Frontal cortex (tissue), 4 donors: ENCODE results near the gene BRMS1L. TPM values are rescaled to one million over a fixed set of nuclear protein-coding genes. Genes with fewer than 3 reads are reported as not detected.
"Not testable (repeated sequence)": the region's sequence is repeated elsewhere in the genome, so short reads cannot be mapped to it uniquely, and the experiment has no call there.

Experiments used
- DNase-seq, 2 donors: peaks; one replicate each; pipeline ENCODE4 v3.0.0; 2012; ENCODE audit warnings: low spot score in 2 of 2
- FAIRE-seq: peaks from 2 replicates; lab custom pipeline; 2012; peaks lifted over from hg19 to GRCh38; lab: Jason Lieb, UNC
- total RNA-seq: library from RNA; depleted of rRNA; stranded (reverse); fragments of >200 nt; gene quantifications from one replicate; pipeline ENCODE4 v1.2.3, GENCODE V29; 2014
- donor health status: control.
- donor health status: control.
- donor health status: control.

The BRMS1L gene, protein sequence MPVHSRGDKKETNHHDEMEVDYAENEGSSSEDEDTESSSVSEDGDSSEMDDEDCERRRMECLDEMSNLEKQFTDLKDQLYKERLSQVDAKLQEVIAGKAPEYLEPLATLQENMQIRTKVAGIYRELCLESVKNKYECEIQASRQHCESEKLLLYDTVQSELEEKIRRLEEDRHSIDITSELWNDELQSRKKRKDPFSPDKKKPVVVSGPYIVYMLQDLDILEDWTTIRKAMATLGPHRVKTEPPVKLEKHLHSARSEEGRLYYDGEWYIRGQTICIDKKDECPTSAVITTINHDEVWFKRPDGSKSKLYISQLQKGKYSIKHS
- total RNA-seq, result 17.9 TPM

DNA sequence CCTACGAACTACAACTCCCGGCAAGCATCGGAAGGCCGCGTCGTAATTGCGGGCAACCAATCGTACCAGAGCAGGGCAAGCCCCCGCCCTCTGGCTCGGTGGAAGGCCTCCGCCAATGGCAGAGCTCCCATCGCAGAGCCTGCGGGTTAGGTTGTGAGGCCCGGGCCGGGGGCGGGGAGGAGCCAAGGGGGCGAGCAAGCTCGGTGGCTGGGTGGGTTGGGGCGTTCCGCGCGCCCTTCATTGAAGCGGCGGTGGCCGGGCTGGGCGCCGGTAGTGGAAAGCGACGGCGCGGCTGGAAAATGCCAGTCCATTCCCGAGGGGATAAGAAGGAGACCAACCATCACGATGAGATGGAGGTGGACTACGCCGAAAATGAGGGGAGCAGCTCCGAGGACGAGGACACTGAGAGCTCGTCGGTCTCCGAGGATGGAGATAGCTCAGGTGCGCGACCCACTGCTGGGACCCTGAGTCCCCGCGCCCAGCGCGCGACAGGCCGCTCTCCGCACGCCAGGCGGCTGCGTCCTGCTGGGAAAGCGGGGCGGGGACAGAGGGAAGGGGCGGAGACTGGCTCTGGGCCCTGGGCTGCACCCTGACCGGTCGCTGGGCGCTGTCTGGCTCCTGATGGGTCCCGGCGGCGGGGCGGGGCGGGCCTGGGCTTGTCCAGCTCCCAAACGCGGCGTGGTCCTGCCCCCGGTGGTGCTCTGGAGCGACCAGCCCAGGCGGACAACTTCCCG lies at the start of gene BRMS1L:
Gene BRMS1L, plus strand, starts transcription at position 121 of the 734 bp plus-strand sequence. Its CDS starts 179 bp downstream, at position 300.
- FAIRE-seq, result no peak
- peak; percentile 96 to 98 for DNase-seq

DNA sequence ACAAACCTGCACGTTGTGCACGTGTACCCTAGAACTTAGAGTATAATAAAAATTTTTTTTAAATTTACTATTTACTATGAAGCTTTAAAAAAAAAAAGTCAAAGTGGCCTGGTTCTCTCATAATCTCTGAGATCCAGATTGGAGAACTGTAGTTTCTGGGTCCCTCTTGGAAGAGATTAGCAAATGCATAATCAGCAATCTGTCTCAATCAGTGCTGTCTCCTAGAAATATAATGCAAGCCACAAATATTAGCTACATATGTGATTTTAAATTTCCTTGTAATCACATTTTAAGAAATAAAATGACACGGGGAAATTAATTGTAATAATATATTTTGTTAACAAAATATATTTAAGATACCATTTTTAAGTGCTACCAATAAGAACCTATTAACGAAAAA lies 49.3 kb upstream of the BRMS1L start:
- DNase-seq (no peak), FAIRE-seq (peak; percentile 21)

DNA sequence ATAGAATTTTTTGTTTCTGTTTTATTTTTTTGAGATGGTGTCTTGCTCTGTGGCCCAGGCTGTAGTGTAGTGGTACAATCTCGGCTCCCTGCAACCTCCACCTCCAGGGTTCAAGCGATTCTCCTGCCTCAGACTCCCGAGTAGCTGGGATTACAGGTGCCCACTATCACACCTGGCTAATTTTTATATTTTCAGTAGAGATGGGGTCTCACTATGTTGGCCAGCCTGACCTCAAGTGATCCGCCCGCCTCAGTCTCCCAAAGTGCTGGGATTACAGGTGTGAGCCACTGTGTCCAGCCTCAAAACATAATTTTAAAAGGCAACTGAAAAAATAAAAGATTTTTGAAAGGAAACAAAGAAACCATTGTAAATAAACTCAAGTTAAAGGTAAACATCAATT lies 48.6 kb upstream of the BRMS1L start:
- not testable (repeated sequence) for DNase-seq, FAIRE-seq

DNA sequence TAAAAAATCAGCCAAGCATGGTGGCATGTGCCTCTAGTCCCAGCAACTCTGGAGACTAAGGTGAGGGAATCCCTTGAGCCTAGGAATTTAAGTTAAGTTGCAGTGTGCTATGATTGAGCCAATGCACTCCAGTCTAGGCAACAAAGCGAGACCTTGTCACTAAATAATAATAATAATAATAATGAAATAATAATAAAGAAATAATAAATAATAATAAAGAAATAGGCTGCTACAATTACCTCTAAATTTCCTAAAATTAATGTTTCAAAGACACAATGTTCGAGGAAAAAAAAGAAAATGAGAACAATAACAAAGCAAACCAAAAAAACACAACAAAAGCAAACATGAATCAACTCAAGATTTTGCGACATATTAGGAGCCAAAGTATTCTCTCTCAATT lies 46.8 kb upstream of the BRMS1L start:
- no peak for DNase-seq
- no peak for FAIRE-seq

DNA sequence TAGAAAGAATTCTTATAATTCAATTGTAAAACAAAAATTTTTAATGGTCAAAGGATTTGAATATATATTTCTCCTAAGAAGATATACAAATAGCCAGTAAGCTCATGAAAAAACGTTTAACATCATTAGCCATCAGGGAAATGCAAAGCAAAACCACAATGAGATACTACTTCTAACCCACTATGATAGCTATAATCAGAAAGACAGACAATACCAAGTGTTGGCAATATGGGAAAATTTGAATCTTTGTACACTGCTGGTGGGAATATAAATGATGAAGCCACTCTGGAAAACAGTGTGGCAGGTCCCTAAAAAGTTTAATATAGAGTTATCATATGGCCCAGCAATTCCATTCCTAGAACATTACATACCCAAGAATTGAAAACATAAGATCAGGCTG lies 42.4 kb upstream of the BRMS1L start:
- no peak for FAIRE-seq
- no peak for DNase-seq

DNA sequence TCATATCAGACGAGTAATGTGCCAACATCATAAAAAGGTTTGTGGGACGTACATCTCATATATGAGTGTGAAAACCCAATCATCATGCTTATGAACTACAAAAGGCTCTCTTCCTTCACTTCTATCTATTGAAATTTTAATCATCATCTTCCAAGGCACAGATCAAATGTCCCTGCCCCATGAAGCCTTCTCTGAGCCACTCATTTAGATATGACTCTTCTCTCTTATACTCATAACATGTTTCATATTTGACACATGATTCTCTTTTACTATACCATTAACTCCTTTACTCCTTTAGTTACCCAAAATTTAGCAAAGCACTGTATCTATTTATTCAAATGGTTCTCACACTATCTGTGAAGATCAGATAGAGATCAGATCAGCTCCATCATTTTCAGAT lies 39.3 kb upstream of the BRMS1L start:
- DNase-seq, result no peak
- no peak for FAIRE-seq

DNA sequence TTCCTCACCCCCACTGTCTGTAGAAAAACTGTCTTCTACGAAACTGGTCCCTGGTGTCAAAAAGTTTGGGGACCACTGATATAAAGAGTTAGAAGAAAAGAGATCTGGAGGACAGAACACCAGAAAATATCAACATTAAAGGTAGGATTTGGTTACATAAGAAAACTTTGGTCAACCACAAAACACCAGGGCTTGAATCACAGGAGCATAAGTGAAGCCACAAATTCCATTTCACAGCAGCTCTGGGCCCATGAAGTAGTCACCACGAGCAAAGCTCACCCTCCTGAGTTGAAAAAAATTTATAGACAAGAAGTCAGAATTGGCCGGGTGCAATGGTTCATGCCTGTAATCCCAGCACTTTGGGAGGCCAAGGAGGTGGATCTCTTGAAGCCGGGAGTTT lies 36.5 kb upstream of the BRMS1L start:
- FAIRE-seq, result no peak

DNA sequence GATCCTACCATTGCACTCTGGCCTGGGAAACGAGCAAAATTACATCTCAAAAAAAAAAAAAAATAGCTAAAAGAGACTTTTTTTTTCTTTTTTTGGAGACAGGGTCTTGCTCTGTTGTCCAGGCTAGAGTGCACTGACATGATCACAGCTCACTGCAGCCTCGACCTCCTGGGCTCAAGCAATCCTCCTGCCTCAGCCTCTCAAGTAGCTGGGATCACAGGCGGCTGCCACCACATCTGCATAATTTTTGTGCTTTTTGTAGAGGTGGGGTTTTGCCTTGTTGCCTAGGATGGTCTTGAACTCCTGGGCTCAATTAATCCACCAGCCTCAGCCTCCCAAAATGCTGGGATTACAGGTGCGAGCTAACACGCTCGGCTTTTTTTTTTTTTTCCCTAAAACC lies 28.3 kb upstream of the BRMS1L start:
- FAIRE-seq (no peak), DNase-seq (no peak)

More for the DNA sequence above, 36.5 kb upstream of the BRMS1L start:
- DNase-seq, result no peak

DNA sequence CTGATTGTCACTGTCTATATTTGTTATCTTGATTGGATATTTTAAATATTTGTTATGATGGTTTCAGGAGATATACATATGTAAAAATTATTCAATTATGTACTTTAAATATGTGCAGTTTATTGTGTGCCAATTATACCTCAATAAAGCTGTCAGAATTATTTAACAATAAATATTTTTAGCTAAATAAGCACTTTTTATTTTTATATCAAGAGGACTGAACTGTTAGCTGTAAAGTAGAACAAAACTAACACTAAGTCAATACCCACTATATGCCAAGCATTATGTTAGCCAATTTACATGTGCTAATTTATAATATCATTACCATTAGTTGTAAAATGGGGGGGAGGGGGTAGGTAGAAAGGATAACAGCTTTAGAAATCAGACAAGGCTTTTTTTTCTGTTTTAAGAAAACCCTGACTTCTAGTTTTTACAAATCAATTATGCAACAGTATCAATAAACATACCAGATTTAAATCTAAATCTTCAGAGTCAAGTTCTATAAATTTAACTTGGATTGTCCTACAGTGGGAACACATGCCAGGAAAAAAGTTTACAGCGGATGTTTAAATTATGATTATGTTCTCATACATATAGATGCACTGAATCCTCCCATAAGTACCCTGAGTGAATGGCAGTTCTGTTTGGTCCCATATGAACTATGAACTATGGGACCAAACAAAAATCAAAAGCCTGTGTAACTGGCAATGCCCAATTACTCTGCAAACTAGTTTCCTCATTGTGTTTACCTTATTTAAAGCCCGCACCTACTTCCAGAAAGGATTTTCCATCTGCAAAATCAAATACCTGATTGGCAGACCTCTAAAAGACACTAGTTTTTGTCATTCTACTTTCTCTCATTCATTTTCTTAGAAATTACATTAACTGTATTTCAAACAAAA lies 19.9 kb upstream of the BRMS1L start:
- DNase-seq (no peak), FAIRE-seq (no peak)

DNA sequence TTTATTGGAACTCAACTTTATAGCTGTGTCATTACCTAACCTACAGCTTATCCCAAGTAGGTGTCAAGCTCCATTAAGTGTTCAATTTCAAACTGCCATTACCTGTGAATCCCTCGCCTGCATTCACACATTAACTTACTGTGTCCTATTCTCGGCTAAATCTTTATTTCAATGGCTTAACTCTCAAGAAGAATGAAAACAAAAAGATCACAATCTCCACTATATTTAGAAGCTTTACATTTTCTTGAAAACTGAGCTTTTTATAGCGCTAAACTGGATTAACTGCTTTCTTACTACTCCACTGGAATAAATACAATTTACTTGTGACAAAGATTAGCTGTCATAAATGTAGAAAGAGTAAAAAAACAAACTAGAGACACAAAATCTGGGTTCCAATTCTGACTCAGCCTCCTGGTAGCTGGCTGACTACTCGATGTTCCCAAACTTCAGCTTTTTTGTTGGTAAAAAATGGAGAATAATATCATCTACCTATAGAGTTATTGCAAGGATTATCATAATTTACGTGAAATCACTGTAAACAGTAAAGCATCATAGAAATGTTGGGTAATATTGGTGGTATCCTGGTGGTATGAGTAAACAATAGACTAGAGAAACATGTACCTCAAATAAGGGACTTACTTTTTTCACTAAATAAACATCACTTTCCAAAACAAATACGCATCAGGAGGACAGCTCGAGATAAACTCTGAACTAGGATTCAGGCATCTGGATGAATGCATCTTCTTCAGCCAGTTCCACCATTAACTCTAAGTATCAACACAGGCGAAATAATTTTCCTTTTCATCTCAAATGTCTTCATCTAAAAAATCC lies 18.8 kb upstream of the BRMS1L start:
- FAIRE-seq, result no peak
- DNase-seq, result no peak

DNA sequence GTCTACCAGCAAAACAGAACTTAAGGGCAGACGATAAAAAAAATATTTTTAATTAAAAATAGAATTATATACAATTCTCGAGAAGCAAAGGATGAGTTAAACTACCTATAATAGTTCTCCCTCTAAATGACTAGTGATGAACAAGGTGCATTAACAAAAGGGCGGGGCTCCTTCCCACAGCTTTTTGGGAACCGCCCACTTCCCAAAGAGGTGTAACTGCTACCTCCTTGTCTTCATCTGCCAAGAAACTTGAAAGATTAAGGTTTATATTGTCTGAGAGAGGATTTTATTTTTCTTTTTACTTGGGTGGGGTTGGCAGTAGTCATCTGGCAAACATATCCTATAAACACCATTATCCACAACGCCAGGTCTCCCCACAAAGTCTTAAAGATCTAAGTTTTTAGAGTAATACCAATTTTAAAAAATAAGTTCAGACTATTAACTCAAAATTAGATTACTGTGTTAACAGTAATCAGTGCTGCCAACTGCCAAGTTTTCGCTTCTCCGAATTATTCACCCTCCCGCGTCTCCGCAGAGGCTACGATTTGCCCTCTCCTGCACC lies 18.0 kb upstream of the BRMS1L start:
- DNase-seq (no peak), FAIRE-seq (no peak)

DNA sequence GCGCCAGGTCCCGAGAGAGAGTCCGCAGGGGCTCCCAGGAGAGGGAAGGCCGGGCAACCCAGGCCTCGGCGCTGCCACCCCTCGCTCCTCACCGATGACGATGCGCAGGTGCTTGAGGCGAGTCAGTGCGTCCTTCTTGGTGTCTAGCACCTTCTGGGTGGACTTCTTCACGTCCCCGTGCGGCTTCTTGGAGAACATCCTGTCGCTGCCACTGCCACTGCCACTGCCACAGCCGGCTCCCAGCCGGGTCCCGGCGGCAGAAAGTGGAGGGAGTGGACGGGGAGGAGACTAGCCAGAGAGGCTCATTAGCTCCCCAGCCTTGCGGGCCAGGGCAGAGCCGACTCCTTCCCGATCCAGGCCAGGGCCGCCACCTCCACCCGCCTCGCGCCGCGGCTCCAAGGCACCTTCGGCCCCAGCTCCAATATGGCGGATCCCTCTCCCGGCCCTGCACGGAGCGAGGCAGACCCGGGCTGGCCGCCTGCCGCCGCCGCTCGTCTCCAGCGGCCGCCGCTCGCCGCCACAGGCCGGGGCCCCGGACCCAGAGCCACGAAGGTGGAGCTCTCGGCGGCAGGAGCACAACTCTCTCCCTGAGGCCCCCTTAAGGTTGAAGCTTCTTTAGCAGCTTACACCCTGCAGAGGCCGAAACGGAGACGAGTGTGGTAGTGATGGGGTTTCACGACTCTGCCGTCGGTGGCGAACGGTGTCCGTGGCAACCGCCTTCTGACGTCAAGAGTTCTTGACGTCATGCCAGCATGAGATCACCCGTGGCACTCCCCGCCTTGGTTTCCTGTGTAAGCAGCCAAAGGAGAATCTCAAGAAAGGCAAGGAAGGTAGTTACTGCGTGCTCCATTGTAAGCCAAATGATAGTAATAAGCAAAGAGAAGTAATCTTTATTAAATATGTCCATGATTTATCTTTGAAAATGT lies 17.2 kb upstream of the BRMS1L start, which contains the start of gene RALGAPA1:
Gene RALGAPA1, minus strand, starts transcription at position 658 of the 926 bp plus-strand sequence. Its CDS starts 460 bp downstream, at position 198.
- not testable (repeated sequence) for FAIRE-seq
- DNase-seq, result peak; percentile 76 to 87

DNA sequence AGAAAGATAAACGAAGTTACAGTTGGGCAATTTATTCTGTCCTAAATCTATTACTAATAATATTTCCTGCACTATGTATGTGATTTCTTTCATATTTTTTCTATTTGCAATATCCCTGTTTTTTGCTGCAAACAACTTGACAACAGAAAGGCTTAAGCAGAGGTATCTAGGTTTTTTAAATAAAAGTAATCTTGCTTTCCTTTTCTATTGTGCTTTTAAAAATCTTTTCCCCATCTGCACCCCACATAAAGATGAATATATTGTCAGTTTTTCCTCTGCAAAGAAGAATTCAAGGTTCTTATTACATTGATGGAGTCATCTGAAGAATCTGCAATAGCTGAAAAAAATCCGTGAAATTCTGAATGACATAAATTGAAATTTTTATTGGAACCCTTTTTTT lies 16.5 kb upstream of the BRMS1L start:
- FAIRE-seq (no peak), DNase-seq (no peak)

DNA sequence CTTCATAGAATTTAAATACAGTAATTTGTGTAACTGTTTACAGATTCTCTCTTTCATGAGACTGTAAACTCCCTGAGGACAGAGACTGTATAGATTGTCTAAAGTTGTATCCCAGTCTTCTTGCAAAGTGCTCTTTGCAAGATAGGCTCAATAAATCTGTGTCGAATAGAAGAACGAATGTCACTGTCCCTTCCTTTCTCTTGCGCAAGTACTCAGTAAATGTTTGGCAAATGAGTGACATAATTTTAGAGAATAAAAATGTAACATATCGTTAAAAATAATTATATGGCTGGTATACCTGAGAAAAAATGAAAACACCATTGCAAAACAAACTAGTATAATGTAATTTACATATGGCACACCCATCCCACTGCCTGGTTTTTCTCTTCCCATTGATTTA lies 15.2 kb upstream of the BRMS1L start:
- DNase-seq (no peak), FAIRE-seq (no peak)

DNA sequence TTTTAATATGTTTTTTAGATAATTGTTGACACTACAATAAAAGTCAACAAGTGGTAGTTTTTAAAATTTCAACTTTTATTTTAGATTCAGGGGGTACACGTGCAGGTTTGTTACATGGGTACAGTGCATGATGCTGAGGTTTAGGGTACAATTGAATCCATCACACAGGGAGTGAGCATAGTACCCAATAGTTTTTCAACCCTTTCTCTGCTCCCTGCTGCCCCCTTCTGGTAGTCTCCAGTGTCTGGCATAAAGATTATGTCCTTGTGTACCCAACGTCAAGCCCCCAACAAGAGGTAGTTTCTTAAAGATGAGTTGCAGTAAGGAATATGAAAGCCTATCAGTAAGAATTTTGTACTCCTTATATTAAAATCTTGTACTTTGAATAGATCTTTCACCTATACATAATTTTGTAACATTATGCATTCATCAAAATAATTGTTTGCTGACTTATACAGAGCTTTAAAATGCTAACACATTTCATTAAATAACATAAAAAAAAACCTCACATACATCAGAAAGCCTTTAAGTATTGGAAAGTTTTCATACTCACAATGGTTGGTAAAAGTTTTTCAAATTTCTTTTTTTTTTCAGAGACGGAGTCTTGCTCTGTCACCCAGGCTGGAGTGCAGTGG lies 11.7 kb upstream of the BRMS1L start:
- no peak for FAIRE-seq

DNA sequence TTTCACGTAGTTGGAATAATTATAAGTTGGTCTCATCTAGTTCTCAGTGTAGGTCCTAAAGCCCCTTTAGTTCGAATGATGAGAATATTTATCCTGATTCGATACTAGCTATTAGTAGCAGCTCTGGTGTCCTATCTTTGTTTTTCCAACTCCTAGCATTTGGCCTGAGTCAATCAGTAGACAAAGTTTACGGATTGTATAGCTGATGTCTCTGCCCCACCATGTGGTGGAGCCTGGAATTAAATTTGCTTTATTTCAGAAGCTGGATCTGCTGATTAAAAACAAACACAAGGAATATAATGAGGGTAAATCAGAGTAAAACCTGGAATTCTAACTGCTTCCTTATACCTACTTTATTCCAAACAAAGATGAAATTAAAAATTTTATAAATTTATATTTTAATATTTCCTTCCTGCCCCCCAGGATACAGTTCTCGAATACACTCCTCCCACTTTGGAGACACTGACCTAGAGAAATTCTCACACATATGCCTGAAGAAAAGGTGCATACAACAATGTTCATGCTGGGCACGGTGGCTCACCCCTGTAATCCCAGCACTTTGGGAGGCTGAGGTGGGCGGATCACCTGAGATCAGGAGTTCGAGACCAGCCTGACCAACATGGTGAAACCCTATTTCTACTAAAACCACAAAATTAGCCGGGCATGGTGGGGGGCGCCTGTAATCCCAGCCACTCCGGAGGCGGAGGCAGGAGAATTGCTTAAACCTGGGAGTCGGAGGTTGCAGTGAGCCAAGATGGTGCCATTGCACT lies 7.6 kb upstream of the BRMS1L start:
- peak; percentile 60 to 66 for DNase-seq
- no peak for FAIRE-seq

More for the DNA sequence above, 11.7 kb upstream of the BRMS1L start:
- no peak for DNase-seq
